HG02642 (cell line): Measurements from ENCODE around the gene RPS29.

Experiments used
- ATAC-seq: cut with Tn5 transposase; IDR thresholded peaks from one replicate; pipeline ENCODE4 v1.9.1; 2021; ENCODE audit warnings: mild to moderate bottlenecking; ENCODE audit not compliant: unreplicated experiment, poor library complexity

Gene RPS29

GRCh38 chr14:49553106-49553505 is 33.1 kb downstream of the RPS29 start:
- ATAC-seq, result no peak

- ATAC-seq, result no peak
Measured at GRCh38 chr14:49551569-49551968, 34.6 kb downstream of the RPS29 start.

- ATAC-seq, result no peak
Measured at GRCh38 chr14:49550286-49551184, 35.6 kb downstream of the RPS29 start.

- no peak for ATAC-seq
Measured at GRCh38 chr14:49549881-49550280, 36.3 kb downstream of the RPS29 start.

- ATAC-seq, result no peak
Measured at GRCh38 chr14:49549446-49549845, 36.7 kb downstream of the RPS29 start.

- no peak for ATAC-seq
Measured at GRCh38 chr14:49546766-49547165, 39.4 kb downstream of the RPS29 start.

GRCh38 chr14:49545716-49546115 is 40.5 kb downstream of the RPS29 start:
- ATAC-seq, result no peak

- ATAC-seq, result no peak
Measured at GRCh38 chr14:49545071-49545470, 41.1 kb downstream of the RPS29 start.

- ATAC-seq, result no peak
Measured at GRCh38 chr14:49541049-49541448, 45.1 kb downstream of the RPS29 start.

- ATAC-seq, result no peak
Measured at GRCh38 chr14:49538852-49539251, 47.3 kb downstream of the RPS29 start.
